ENCODE results near the gene EMC1.
"Not testable (repeated sequence)": the region's sequence is repeated elsewhere in the genome, so short reads cannot be mapped to it uniquely, and the experiment has no call there.

The EMC1 gene

GRCh38 chr1:19251305-19252196 is at the start of gene EMC1, which contains the start of gene MRTO4:
EMC1 (minus strand) TSS chr1:19251524; CDS start chr1:19251509, 15 bp downstream.
MRTO4 (plus strand) TSS chr1:19251805; CDS start chr1:19251836, 31 bp downstream.
- peak; percentile 58 for DNase-seq

GRCh38 chr1:19300211-19300610 is 48.9 kb upstream of the EMC1 start:
- DNase-seq, result no peak

GRCh38 chr1:19294638-19295037 is 43.3 kb upstream of the EMC1 start:
- no peak for DNase-seq

DNA sequence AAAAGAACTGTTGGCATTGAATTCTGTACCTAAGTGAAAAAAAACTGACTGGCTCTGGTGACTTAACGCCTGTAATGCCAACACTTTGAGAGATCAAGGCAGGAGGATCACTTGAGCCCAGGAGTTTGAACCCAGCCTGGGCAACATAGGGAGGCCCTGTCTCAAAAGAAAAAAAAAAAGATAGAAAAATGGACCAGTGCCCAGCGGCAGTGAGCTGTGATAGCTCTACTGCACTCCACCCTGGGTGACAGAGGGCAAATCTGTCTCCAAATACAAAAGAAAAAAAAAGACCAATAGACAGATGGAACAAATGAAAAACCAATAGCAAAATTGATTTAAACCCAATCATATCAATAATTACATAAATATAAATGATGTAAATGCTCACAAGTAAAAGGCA is 37.9 kb upstream of the EMC1 start:
- DNase-seq, result no peak

GRCh38 chr1:19288324-19289241 is 37.3 kb upstream of the EMC1 start, which contains the start of gene AKR7A3:
AKR7A3 (minus strand) TSS chr1:19288770; CDS start chr1:19288709, 61 bp downstream.
- DNase-seq, result not testable (repeated sequence)

- no peak for DNase-seq
Measured at GRCh38 chr1:19287436-19288185, 36.3 kb upstream of the EMC1 start.

DNA sequence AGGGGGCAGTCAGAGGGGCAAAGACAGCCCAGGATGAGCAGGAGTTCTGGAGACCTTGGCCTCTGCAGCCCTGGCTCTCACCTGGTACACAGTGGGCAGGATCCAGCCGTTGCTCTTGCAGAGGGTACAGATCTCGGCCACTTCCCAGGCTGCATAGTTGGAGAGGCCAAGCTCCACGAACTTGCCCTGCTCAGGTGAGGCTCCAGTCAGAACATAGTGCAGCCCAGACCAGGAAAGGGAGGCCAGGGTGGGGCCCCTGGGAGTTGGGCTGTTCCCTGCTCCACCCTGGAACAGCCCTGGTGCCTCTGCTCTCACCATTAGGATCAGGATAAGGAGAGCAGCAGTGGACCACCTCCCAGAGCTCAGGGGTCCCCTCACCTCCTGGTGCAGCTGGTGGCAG is 34.5 kb upstream of the EMC1 start:
- not testable (repeated sequence) for DNase-seq

DNA sequence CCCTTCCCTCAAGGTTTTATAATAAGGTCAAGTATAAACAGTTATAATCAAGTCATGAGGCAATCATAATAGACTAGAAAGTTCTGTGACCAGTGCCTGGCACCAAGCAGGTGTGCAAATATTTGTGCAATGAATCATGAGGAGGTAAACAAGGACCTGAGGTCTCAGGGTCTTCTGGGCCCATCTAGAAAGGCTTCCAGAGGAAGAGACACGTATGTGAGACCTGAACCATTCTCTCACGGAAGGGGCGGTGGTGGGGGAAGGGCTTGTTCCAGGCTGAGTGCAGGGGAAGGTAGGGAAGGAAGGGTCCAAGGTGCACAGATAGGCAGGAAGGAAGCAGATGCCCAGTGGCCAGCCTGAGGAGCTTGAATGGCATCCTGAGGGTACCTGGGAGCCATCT is 34.0 kb upstream of the EMC1 start:
- DNase-seq, result not testable (repeated sequence)

GRCh38 chr1:19284881-19285280 is 33.6 kb upstream of the EMC1 start:
- no peak for DNase-seq

DNA sequence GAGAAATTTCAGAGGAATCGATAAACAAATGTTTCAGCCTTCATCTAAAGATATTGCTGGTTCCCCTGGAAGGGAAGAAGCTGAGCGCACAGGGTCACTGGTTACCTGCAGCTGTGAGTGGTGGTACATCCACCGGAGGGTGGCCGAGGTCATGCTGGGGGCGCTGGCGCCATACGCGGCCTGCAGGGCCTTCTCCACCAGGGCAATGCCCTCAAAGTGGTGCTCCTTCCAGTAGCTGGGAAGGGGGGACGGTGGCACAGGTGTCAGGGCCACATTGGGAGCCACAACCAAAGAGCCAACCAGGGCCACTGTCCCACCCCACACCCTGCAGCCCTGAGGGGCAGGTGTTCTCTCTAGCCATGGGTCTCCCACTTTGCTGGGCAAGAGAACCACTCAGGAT is 32.6 kb upstream of the EMC1 start:
- DNase-seq, result no peak

DNA sequence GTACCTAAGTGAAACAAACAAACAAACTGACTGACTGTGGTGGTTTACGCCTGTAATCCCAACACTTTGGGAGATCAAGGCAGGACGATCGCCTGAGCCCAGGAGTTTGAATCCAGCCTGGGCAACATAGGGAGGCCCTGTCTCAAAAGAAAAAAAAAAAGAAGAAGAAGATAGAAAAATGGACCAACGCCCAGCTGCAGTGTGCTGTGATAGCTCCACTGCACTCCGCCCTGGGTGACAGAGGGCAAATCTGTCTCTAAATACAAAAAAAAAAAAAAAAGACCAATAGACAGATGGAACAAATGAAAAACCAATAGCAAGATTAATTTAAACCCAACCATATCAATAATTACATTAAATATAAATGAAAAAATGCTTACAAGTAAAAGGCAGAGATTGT is 23.3 kb upstream of the EMC1 start:
- DNase-seq, result no peak

GRCh38 chr1:19273844-19274531 is 22.7 kb upstream of the EMC1 start:
- DNase-seq, result not testable (repeated sequence)

- DNase-seq, result no peak
Measured at GRCh38 chr1:19273106-19273843, 22.0 kb upstream of the EMC1 start.

GRCh38 chr1:19272064-19272463 is 20.7 kb upstream of the EMC1 start:
- DNase-seq, result no peak

DNA sequence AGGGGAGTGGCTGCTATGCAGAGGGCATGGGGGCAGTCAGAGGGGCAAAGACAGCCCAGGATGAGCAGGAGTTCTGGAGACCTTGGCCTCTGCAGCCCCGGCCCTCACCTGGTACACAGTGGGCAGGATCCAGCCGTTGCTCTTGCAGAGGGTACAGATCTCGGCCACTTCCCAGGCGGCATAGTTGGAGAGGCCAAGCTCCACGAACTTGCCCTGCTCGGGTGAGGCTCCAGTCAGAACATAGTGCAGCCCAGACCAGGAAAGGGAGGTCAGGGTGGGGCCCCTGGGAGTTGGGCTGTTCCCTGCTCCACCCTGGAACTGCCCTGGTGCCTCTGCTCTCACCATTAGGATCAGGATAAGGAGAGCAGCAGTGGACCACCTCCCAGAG is 19.0 kb upstream of the EMC1 start:
- DNase-seq, result not testable (repeated sequence)

DNA sequence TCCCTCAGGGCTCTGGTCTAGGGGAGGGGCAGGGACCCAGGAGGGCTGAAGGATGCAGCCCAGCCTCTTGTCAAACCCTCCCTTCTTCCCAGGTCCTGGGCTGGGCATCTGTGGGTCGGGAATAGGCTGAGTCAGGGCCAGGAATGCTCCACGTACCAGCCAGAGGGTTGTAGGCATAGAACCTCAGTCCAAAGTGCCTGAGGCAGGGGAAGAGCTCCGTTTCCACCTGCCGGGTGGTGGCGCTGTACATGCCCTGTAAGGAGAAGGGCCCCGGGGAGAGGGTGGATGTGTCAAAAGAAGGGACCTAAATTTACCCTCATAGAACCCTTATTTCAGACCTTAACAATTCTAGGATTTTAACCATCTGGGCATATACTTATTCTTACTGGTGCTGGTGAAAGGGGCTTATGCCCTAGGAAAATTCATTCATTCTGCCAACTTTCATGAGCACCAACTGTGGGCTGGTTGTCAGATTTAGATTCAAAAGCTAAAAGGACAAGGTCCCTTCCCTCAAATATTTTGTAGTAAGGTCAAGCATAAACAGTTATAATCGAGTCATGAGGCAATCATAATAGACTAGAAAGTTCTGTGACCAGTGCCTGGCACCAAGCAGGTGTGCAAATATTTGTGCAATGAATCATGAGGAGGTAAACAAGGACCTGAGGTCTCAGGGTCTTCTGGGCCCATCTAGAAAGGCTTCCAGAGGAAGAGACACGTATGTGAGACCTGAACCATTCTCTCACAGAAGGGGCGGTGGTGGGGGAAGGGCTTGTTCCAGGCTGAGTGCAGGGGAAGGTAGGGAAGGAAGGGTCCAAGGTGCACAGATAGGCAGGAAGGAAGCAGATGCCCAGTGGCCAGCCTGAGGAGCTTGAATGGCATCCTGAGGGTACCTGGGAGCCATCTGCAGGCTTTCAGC is 18.4 kb upstream of the EMC1 start:
- not testable (repeated sequence) for DNase-seq

GRCh38 chr1:19268445-19268844 is 17.1 kb upstream of the EMC1 start:
- DNase-seq, result no peak

DNA sequence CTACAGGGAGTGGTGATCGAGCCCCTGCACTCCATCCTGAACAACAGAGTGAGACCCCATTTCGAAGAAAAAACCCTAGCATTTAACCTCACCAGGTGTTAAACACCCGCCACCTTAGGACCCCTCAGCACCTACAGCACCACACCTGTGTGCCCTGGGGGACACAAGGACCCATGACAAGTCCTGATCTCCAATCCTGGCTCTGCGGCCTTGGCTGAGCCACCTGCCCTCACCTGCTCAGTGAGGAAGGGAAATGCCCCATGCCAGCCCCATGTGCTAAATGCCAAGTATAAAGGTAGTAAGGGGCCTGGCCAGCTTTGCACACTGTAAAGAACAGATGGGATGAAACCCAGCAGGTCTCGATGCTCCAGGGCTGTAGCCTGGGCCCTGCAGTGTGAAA is 11.4 kb upstream of the EMC1 start:
- no peak for DNase-seq

DNA sequence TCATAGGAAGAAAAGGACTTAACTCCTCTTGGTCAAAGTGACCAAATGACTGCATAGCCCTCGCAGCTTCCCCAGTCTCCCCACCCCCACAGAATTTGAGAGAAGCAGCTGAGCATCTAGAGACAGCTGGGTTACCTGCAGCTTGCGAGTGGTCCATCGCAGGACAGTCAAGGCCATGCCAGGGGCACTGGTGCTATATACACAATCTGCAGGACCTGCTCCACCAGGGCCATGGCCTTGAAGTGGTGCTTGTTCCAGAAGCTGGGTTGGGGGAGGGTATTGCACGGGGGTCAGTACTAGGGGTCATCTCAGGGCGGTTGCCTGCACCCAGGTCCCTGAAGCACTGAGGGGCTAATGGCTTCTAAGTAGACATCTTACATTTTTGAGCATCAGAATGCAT is 10.7 kb upstream of the EMC1 start:
- no peak for DNase-seq

All from NCI-H1694 treated with DMSO at 0.1 percent for 48 hours (cell line).